ENCODE results near the gene OPHN1.

DNA sequence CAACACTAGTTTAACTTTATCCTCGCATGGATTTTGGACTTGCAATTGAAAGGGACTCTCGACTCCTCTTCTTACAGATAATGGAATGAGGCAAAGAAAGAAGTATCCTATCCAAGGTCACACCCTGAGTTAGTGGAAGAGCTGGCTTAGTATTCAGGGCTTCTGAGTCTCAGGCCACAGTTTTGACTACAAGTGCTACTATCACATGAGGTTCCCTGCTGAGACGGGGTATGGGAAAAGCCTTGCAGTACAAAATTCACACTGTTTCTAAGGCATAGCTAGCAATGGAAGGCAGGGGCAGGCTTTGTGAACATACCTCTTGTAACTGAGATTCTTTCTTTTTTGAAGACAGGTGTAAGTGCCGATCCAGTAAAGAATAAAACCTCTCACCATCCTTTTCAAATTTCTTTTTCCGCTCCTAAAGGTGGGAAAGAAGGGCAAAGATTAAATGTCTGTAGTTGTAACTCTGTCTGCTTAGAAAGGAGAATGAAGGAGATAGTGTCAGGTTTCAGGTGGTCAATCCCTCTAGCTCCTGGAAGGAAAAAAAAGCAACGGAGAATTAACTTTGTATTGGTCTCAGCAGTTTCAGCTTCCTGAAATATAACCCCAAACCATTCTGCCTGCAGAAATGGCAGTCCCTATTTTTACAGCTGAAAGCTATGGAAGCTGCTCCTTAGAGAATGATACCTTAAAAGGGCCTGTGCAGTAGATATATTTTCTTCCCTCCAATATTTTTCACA is 199.0 kb downstream of the OPHN1 start:
- TF ChIP-seq ZNF138 (CRISPR knock-in tag; conservative IDR thresholded peaks at IDR 0.05) (no peak), CREB1 (CRISPR knock-in tag; IDR thresholded peaks at IDR 0.05) (no peak), NR3C1 (CRISPR knock-in tag; conservative IDR thresholded peaks at IDR 0.05; ENCODE audit: low read depth) (no peak), ZNF423 (CRISPR knock-in tag; IDR thresholded peaks at IDR 0.05) (no peak), FOXK1 (CRISPR knock-in tag; IDR thresholded peaks at IDR 0.05) (no peak), ELF4 (CRISPR knock-in tag; IDR thresholded peaks at IDR 0.05; ENCODE audit: low read depth) (no peak), SP1 (CRISPR knock-in tag; conservative IDR thresholded peaks at IDR 0.05) (no peak), CREM (CRISPR knock-in tag; IDR thresholded peaks at IDR 0.05) (no peak)
- TF ChIP-seq, protein P1, sequence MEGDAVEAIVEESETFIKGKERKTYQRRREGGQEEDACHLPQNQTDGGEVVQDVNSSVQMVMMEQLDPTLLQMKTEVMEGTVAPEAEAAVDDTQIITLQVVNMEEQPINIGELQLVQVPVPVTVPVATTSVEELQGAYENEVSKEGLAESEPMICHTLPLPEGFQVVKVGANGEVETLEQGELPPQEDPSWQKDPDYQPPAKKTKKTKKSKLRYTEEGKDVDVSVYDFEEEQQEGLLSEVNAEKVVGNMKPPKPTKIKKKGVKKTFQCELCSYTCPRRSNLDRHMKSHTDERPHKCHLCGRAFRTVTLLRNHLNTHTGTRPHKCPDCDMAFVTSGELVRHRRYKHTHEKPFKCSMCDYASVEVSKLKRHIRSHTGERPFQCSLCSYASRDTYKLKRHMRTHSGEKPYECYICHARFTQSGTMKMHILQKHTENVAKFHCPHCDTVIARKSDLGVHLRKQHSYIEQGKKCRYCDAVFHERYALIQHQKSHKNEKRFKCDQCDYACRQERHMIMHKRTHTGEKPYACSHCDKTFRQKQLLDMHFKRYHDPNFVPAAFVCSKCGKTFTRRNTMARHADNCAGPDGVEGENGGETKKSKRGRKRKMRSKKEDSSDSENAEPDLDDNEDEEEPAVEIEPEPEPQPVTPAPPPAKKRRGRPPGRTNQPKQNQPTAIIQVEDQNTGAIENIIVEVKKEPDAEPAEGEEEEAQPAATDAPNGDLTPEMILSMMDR (IDR thresholded peaks at IDR 0.05) = no peak
- TF ChIP-seq, protein P2, sequence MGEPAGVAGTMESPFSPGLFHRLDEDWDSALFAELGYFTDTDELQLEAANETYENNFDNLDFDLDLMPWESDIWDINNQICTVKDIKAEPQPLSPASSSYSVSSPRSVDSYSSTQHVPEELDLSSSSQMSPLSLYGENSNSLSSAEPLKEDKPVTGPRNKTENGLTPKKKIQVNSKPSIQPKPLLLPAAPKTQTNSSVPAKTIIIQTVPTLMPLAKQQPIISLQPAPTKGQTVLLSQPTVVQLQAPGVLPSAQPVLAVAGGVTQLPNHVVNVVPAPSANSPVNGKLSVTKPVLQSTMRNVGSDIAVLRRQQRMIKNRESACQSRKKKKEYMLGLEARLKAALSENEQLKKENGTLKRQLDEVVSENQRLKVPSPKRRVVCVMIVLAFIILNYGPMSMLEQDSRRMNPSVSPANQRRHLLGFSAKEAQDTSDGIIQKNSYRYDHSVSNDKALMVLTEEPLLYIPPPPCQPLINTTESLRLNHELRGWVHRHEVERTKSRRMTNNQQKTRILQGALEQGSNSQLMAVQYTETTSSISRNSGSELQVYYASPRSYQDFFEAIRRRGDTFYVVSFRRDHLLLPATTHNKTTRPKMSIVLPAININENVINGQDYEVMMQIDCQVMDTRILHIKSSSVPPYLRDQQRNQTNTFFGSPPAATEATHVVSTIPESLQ (CRISPR knock-in tag; IDR thresholded peaks at IDR 0.05) = no peak
- TF ChIP-seq, protein P3, sequence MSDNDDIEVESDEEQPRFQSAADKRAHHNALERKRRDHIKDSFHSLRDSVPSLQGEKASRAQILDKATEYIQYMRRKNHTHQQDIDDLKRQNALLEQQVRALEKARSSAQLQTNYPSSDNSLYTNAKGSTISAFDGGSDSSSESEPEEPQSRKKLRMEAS (CRISPR knock-in tag; IDR thresholded peaks at IDR 0.05) = no peak
- TF ChIP-seq, protein P4, sequence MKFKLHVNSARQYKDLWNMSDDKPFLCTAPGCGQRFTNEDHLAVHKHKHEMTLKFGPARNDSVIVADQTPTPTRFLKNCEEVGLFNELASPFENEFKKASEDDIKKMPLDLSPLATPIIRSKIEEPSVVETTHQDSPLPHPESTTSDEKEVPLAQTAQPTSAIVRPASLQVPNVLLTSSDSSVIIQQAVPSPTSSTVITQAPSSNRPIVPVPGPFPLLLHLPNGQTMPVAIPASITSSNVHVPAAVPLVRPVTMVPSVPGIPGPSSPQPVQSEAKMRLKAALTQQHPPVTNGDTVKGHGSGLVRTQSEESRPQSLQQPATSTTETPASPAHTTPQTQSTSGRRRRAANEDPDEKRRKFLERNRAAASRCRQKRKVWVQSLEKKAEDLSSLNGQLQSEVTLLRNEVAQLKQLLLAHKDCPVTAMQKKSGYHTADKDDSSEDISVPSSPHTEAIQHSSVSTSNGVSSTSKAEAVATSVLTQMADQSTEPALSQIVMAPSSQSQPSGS (CRISPR knock-in tag; IDR thresholded peaks at IDR 0.05; ENCODE audit: borderline replicate concordance, low read depth) = no peak
- TF ChIP-seq, protein P5, sequence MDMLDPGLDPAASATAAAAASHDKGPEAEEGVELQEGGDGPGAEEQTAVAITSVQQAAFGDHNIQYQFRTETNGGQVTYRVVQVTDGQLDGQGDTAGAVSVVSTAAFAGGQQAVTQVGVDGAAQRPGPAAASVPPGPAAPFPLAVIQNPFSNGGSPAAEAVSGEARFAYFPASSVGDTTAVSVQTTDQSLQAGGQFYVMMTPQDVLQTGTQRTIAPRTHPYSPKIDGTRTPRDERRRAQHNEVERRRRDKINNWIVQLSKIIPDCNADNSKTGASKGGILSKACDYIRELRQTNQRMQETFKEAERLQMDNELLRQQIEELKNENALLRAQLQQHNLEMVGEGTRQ (CRISPR knock-in tag; IDR thresholded peaks at IDR 0.05) = no peak
